Vagina (tissue), 2 donors: ENCODE data around the gene STIM2.

Experiments
- POLR2A ChIP-seq, 2 donors: fragments of 450-650 bp; IDR thresholded peaks; one replicate each; pipeline ENCODE4 v1.6.1; 2017; ENCODE audit warnings: antibody characterized with exemption in 2 of 2, mild to moderate bottlenecking in 2 of 2, moderate library complexity in 2 of 2
- POLR2AphosphoS5 ChIP-seq, 2 donors: sonication (generic); formaldehyde crosslinking; IDR thresholded peaks; one replicate each; pipeline ENCODE4 v1.9.0; 2017; ENCODE audit warnings: antibody characterized with exemption in 2 of 2, mild to moderate bottlenecking in 2 of 2, low read depth in 1 of 2; ENCODE audit not compliant: insufficient read depth in 1 of 2
- TF ChIP-seq, protein P1 (sequence below), 3 experiments: fragments of 450-650 bp in 2 of 3; fragments of 200-600 bp in 1 of 3; sonication (generic) in 1 of 3; IDR thresholded peaks; one replicate each; pipeline ENCODE4 v1.5.1; 2017 to 2019; ENCODE audit warnings: antibody characterized with exemption in 3 of 3, mild to moderate bottlenecking in 2 of 3, moderate library complexity in 2 of 3

GRCh38 chr4:26829018-26829417, 31.6 kb upstream of the STIM2 start:
- no peak for TF ChIP-seq POLR2AphosphoS5 (IDR thresholded peaks at IDR 0.05; ENCODE audit: insufficient read depth in 1 of 2, low read depth in 1 of 2)
- TF ChIP-seq, protein P1, sequence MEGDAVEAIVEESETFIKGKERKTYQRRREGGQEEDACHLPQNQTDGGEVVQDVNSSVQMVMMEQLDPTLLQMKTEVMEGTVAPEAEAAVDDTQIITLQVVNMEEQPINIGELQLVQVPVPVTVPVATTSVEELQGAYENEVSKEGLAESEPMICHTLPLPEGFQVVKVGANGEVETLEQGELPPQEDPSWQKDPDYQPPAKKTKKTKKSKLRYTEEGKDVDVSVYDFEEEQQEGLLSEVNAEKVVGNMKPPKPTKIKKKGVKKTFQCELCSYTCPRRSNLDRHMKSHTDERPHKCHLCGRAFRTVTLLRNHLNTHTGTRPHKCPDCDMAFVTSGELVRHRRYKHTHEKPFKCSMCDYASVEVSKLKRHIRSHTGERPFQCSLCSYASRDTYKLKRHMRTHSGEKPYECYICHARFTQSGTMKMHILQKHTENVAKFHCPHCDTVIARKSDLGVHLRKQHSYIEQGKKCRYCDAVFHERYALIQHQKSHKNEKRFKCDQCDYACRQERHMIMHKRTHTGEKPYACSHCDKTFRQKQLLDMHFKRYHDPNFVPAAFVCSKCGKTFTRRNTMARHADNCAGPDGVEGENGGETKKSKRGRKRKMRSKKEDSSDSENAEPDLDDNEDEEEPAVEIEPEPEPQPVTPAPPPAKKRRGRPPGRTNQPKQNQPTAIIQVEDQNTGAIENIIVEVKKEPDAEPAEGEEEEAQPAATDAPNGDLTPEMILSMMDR (IDR thresholded peaks at IDR 0.05), result no peak
- TF ChIP-seq POLR2A (IDR thresholded peaks at IDR 0.05), result no peak
